ENCODE results near the gene LMAN2.

DNA sequence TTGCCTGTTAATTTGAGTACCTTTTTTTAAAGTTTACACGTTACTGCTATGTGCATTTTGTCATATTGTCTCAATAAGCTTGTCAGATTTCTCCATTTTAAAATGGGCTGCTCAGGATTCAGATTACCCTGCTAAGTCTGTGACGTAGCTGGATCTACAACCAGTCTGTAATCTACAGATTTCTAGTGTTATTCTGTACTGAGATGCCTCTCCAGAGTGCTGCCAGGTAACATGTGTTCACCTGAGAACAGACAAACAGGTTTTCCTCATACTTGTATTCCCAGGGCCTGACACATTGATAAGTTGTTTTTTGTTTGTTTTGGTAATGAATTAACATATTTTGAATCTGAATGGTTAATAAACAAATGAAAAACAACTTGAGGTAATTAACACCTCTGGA is 63.3 kb downstream of the LMAN2 start:
- TF ChIP-seq POLR2A (IDR thresholded peaks at IDR 0.05): no peak
- TF ChIP-seq, protein P1, sequence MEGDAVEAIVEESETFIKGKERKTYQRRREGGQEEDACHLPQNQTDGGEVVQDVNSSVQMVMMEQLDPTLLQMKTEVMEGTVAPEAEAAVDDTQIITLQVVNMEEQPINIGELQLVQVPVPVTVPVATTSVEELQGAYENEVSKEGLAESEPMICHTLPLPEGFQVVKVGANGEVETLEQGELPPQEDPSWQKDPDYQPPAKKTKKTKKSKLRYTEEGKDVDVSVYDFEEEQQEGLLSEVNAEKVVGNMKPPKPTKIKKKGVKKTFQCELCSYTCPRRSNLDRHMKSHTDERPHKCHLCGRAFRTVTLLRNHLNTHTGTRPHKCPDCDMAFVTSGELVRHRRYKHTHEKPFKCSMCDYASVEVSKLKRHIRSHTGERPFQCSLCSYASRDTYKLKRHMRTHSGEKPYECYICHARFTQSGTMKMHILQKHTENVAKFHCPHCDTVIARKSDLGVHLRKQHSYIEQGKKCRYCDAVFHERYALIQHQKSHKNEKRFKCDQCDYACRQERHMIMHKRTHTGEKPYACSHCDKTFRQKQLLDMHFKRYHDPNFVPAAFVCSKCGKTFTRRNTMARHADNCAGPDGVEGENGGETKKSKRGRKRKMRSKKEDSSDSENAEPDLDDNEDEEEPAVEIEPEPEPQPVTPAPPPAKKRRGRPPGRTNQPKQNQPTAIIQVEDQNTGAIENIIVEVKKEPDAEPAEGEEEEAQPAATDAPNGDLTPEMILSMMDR (IDR thresholded peaks at IDR 0.05): no peak

Data from tibial nerve (tissue), 3 donors.